ENCODE results near the gene SIT1.
A peak's percentile ranks its signal among the peaks of the same experiment; 100 is the strongest.

The SIT1 gene

DNA sequence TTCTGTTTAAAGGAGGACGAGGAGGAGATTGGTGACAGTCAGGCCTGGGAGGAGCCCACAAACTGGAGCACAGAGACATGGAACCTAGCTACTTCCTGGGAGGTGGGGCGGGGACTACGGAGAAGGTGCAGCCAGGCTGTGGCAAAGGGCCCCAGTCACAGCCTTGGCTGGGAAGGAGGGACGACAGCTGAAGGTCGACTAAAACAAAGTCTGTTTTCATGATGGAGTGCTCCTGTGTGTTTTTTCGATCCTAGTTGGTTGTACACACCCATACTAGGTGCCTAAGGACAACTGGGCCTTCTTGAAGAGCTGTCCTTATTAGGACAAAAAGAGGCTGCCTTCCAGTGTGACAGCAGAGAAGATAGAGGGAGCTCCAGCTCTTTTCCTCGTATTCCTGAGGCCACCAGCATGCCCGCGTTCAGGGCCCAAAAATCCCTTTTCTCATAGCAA, 10.3 kb upstream of the SIT1 start:
- TF ChIP-seq, protein P1, sequence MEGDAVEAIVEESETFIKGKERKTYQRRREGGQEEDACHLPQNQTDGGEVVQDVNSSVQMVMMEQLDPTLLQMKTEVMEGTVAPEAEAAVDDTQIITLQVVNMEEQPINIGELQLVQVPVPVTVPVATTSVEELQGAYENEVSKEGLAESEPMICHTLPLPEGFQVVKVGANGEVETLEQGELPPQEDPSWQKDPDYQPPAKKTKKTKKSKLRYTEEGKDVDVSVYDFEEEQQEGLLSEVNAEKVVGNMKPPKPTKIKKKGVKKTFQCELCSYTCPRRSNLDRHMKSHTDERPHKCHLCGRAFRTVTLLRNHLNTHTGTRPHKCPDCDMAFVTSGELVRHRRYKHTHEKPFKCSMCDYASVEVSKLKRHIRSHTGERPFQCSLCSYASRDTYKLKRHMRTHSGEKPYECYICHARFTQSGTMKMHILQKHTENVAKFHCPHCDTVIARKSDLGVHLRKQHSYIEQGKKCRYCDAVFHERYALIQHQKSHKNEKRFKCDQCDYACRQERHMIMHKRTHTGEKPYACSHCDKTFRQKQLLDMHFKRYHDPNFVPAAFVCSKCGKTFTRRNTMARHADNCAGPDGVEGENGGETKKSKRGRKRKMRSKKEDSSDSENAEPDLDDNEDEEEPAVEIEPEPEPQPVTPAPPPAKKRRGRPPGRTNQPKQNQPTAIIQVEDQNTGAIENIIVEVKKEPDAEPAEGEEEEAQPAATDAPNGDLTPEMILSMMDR (IDR thresholded peaks at IDR 0.05; ENCODE audit: control insufficient read depth, insufficient read depth, low read depth, low read length, missing control alignments) = peak; percentile 56
- H3K4me3 ChIP-seq (ENCODE audit: control insufficient read depth, low read depth, low read length) = no peak overlapping the region
- DNase-seq (ENCODE audit: low read depth) = no peak

DNA sequence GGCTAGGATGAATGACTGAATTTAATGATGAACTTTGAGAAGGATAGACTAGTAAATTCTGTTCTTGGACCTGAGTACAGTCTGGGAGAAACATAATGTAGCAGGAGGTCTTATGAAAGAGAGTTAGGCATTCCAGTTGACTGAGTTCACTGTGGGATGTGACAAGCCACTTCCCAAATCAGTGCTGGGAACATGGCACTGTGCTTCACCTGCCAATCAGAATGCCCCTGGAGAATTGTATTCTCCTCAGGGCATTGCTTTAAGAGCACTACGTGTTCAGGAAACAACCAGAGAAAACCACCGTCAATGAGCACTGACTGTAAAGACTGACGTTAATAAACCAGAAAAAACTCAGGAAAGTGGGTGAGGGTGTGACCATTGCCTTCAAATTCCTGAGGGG, 8.6 kb upstream of the SIT1 start:
- DNase-seq (ENCODE audit: low read depth) = no peak
- peak overlapping the region; percentile 67 for H3K4me3 ChIP-seq (ENCODE audit: control insufficient read depth, low read depth, low read length)
- TF ChIP-seq, protein P1 (IDR thresholded peaks at IDR 0.05; ENCODE audit: control insufficient read depth, insufficient read depth, low read depth, low read length, missing control alignments) = no peak

DNA sequence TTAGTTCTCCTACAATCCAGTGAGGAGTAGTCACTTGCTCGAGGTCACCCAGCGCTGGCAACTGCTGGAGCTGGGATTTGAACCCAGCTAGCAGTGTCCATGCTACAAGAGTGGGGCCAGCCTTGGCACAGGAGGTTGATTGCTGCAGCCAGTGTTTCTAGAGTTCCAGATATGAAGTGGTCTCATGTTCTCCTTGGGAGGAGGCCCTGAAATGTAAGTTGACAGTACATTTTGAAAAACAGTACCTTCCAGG, 8.2 kb upstream of the SIT1 start:
- peak overlapping the region; percentile 67 for H3K4me3 ChIP-seq (ENCODE audit: control insufficient read depth, low read depth, low read length)
- DNase-seq (ENCODE audit: low read depth) = no peak
- TF ChIP-seq, protein P1 (IDR thresholded peaks at IDR 0.05; ENCODE audit: control insufficient read depth, insufficient read depth, low read depth, low read length, missing control alignments) = no peak

DNA sequence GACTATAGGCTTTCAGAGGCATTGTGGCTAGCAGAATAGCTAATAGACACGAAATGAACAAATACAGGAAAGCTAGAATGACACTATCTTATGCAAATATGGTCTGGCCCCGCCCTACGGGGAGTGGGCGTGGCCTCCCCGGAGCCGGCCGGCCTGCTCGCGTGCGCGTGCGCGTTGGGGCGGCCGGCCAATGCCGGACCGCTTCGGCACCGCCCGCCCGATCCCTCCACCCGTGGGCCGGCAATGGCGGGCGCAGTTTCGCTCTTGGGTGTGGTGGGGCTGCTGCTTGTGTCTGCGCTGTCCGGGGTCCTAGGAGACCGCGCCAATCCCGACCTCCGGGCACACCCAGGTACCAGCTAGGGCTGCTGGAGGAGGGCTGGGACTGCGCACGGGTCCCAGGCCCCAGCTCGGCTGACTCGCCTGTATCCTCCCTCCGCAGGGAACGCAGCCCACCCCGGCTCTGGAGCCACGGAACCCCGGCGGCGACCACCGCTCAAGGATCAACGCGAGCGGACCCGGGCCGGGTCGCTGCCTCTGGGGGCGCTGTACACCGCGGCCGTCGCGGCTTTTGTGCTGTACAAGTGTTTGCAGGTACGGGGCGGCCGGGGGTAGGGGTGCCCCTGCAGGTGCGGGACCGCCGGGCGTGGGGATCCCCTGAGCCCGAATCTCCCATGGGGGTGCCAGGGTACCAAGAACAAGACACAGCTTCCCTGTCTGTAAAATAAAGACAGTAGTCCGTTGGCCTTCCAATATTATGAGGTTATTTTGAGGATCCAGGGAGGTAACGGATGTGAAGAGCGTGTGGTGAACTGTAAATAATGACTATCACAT, 7.6 kb upstream of the SIT1 start, which contains the start of gene CCDC107:
Gene CCDC107, plus strand, starts transcription at position 156 of the 831 bp plus-strand sequence. Its CDS starts 88 bp downstream, at position 244.
- DNase-seq (ENCODE audit: low read depth) = no peak

DNA sequence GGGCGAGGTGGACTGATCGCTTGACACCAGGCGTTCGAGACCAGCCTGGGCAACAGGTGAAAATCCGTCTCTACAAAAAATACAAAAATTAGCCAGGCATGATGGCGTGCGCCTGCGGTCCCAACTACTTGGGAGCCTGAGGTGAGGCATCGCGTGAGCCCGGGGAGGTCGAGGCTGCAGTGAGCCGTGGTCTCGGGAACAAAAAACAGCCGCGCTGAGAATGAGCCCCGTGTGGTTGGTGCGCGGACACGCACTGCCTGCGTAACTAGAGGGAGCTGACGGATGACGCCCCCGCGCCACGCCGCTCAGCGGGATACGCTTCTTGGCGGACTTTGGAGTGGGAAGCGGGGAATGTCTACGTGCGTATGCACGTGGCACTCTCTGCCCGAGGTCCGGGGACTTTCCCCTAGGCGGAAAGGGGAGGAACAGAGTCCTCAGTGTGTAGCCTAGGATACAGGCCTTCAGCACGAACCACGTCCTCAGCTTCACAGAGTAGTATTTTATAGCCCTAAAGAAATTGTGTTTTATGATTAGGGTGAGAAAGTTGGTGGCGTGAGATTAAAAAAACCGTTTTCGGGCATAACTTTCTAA, 6.9 kb upstream of the SIT1 start, which contains the start of gene RMRP:
Gene RMRP, minus strand, starts transcription at position 474 of the 591 bp plus-strand sequence.
- TF ChIP-seq, protein P1 (IDR thresholded peaks at IDR 0.05; ENCODE audit: control insufficient read depth, insufficient read depth, low read depth, low read length, missing control alignments) = peak; percentile 15

More for the DNA sequence above, 7.6 kb upstream of the SIT1 start, which contains the start of gene CCDC107:
- peak within 1 kb of the TSS; percentile 67 for H3K4me3 ChIP-seq (ENCODE audit: control insufficient read depth, low read depth, low read length)
- TF ChIP-seq, protein P1 (IDR thresholded peaks at IDR 0.05; ENCODE audit: control insufficient read depth, insufficient read depth, low read depth, low read length, missing control alignments) = peak; percentile 58

DNA sequence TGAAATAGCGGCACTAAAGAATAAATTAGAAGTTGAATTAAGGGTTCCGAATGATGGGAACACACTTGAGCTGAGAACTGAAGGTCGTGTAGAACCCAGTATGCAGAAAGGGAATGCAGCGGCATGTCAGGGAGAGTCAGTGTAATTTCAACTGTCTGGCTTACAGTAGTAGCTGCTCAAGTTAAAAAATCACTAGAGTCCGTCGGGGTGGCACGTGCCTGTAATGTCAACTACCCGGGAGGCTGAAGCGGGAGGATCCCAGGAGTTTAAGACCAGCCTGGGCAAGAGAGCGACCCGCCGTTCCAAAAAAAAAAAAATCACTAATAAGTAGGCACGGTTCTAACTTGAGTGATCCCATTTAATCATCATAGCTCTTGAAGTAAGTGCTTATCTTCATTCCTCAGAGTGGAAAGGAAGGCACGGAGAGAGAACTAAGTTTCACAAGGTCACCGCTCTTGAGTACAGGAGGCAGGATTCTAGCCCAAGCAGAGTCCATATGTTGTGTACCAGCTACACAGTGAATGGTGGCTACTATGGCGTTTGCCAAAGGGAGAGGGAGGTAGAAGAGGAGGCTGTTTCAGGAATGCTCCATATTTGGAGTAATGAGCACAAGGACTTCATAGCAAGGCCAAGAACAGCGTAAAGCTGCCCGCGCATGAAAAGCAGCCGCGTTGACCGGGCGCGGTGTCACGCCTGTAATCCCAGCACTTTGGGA, 6.3 kb upstream of the SIT1 start:
- TF ChIP-seq, protein P1 (IDR thresholded peaks at IDR 0.05; ENCODE audit: control insufficient read depth, insufficient read depth, low read depth, low read length, missing control alignments) = no peak
- no peak for DNase-seq (ENCODE audit: low read depth)
- peak overlapping the region; percentile 24 for H3K4me3 ChIP-seq (ENCODE audit: control insufficient read depth, low read depth, low read length)

More for the DNA sequence above, 6.9 kb upstream of the SIT1 start, which contains the start of gene RMRP:
- DNase-seq (ENCODE audit: low read depth) = peak; percentile 99
- peak within 1 kb of the TSS; percentile 67 for H3K4me3 ChIP-seq (ENCODE audit: control insufficient read depth, low read depth, low read length)

Measured in AG09309 (cell line).